ENCODE measurements around the gene CUTA. TPM values are rescaled to one million over a fixed set of nuclear protein-coding genes. Genes with fewer than 3 reads are reported as not detected.

Gene CUTA
- total RNA-seq, 1 experiment from 2014 or later: 257 TPM

- H3K27me3 ChIP-seq (ENCODE audit: insufficient read depth, low read length): no peaks in the 10 kb centered on the region
- peaks cover 21% of the 10 kb centered on the region for H3K23me2 ChIP-seq (ENCODE audit: insufficient read length, low read depth, low read length, poor library complexity, severe bottlenecking)
- peak overlapping the region; percentile 81 for H3K9ac ChIP-seq (ENCODE audit: extremely low read depth, insufficient read length, low read length)
- no peaks in the 10 kb centered on the region for H3K9me3 Mint-ChIP-seq
- no peak overlapping the region for H2BK12ac ChIP-seq (ENCODE audit: insufficient read length, low read depth, low read length)
- H3K18ac ChIP-seq (ENCODE audit: insufficient read length, low read depth, low read length): no peak overlapping the region
- no peaks in the 10 kb centered on the region for H4K20me1 ChIP-seq (ENCODE audit: control insufficient read depth, insufficient read depth, insufficient read length)
- no peak overlapping the region for H2AFZ ChIP-seq (ENCODE audit: low read length)
- H3K4me1 Mint-ChIP-seq: peaks cover 46 to 59% of the 10 kb centered on the region in 2 experiments
- H3K27ac ChIP-seq (ENCODE audit: insufficient read length, low read depth, low read length): no peak overlapping the region
- H4K8ac ChIP-seq (replicated peaks; ENCODE audit: insufficient read length, low read depth, low read length): no peak overlapping the region
- H3K4me2 ChIP-seq (ENCODE audit: insufficient read depth, insufficient read length, low read length): peak overlapping the region; percentile 96
- peaks cover 3% of the 10 kb centered on the region; the same call in 1 of the 2 replicates for H3K4me1 ChIP-seq (ENCODE audit: insufficient read depth, low read length)
- peaks cover 10% of the 10 kb centered on the region; the same call in 1 of the 2 replicates for H3K79me2 ChIP-seq (ENCODE audit: insufficient read depth, low read length)
- no peak overlapping the region for H3T11ph ChIP-seq (ENCODE audit: low read length)
- DNase-seq: no peak
- H2BK120ac ChIP-seq (ENCODE audit: low read depth, low read length, poor library complexity, severe bottlenecking): no peak overlapping the region
- H3K14ac ChIP-seq (ENCODE audit: insufficient read depth, low read length): no peak overlapping the region
- H3K23ac ChIP-seq (ENCODE audit: insufficient read length, low read depth, low read length): no peak overlapping the region
- H2BK20ac ChIP-seq (ENCODE audit: low read depth, low read length, poor library complexity, severe bottlenecking): no peak overlapping the region
- TF ChIP-seq, protein P1, sequence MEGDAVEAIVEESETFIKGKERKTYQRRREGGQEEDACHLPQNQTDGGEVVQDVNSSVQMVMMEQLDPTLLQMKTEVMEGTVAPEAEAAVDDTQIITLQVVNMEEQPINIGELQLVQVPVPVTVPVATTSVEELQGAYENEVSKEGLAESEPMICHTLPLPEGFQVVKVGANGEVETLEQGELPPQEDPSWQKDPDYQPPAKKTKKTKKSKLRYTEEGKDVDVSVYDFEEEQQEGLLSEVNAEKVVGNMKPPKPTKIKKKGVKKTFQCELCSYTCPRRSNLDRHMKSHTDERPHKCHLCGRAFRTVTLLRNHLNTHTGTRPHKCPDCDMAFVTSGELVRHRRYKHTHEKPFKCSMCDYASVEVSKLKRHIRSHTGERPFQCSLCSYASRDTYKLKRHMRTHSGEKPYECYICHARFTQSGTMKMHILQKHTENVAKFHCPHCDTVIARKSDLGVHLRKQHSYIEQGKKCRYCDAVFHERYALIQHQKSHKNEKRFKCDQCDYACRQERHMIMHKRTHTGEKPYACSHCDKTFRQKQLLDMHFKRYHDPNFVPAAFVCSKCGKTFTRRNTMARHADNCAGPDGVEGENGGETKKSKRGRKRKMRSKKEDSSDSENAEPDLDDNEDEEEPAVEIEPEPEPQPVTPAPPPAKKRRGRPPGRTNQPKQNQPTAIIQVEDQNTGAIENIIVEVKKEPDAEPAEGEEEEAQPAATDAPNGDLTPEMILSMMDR (conservative IDR thresholded peaks at IDR 0.05): no peak
- no peak overlapping the region for H2BK5ac ChIP-seq (ENCODE audit: insufficient read length, low read length)
- peak overlapping the region; percentile 97 to 98 for H3K4me3 Mint-ChIP-seq
- no peak overlapping the region for H4K5ac ChIP-seq (ENCODE audit: insufficient read length, low read depth, low read length)
- H3K79me1 ChIP-seq (ENCODE audit: insufficient read depth, low read depth, low read length, poor library complexity, severe bottlenecking): no peaks in the 10 kb centered on the region
- H3K9me3 ChIP-seq (ENCODE audit: control insufficient read depth, low read depth, low read length): no peaks in the 10 kb centered on the region
- H4K91ac ChIP-seq (ENCODE audit: insufficient read length, low read depth, low read length): no peak overlapping the region
- H3K36me3 Mint-ChIP-seq (ENCODE audit: insufficient read depth in 1 of 3, low read depth in 3 of 3): peaks cover 30 to 52% (median 50%) of the 10 kb centered on the region in 3 experiments
- no peak overlapping the region for H2AK5ac ChIP-seq (ENCODE audit: insufficient read length, low read length)
- no CpG with 5 or more reads among the region's 12 CpGs for WGBS (ENCODE audit: extremely low coverage, insufficient read length, low lambda C conversion rate)
- peak overlapping the region in 2 of 3 experiments; percentile 48 to 97; a peak in 4 of 7 replicates for H3K27ac Mint-ChIP-seq
- no peak overlapping the region for H2BK15ac ChIP-seq (ENCODE audit: low read depth, low read length)
- no peak overlapping the region for H3K56ac ChIP-seq (ENCODE audit: insufficient read length, low read depth, low read length)
- H3K27me3 Mint-ChIP-seq (ENCODE audit: low read depth): peaks cover 1% of the 10 kb centered on the region
- no peak overlapping the region for H3K4ac ChIP-seq (ENCODE audit: low read depth, low read length)
Observed at GRCh38 chr6:33416386-33417127, 1.4 kb downstream of the CUTA start.

All from H9 (cell line).